GM12801 (cell line): Measurements from ENCODE around the gene NKX6-2.

Source experiments
- CTCF ChIP-seq: IDR thresholded peaks from one replicate; pipeline ENCODE4 v1.5.1; 2011; ENCODE audit warnings: control low read depth; ENCODE audit not compliant: insufficient read length; ENCODE audit errors: extremely low read depth

Gene NKX6-2

GRCh38 chr10:132815168-132815857 is 29.4 kb upstream of the NKX6-2 start:
- TF ChIP-seq CTCF, result no peak

GRCh38 chr10:132814469-132814856 is 28.5 kb upstream of the NKX6-2 start:
- TF ChIP-seq CTCF, result no peak

DNA sequence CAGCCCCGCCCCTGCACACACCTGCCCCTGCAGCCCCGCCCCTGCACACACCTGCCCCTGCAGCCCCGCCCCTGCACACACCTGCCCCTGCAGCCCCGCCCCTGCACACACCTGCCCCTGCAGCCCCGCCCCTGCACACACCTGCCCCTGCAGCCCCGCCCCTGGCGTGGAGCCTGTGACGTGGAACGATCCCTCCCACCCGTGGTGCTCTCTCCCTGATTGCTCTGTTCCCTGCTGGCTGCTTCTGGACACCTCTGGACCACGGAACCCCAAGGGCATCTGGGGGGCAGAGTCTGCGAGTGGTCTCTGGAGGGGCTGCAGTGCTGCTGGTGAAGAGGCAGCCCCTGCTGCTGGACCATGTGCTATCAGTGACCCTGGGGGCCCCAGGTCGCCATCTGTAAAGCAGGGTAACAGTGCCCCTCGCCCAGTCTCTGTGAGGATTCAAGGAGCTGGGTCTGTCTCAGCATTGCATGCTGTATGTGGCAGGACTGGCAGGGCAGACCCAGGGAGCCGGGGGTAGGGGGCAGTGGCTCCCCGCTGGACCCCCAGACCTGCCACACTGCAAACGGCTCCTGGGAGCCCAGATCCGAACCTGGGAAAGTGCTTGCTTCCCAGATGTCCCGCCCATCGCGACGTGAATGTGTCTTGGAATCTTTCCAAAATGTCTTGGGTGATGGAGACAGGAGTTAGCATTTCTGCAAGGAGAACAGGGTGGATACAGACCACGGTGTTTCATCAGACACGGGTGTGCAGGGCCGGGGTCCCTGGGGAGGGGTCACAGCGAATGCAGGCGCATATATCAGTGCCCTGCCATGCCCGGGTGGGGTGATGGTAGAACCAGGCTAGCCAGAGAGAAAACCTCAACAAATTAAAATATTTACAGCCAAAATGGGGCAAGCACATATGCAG is 27.9 kb upstream of the NKX6-2 start:
- TF ChIP-seq CTCF, result no peak

DNA sequence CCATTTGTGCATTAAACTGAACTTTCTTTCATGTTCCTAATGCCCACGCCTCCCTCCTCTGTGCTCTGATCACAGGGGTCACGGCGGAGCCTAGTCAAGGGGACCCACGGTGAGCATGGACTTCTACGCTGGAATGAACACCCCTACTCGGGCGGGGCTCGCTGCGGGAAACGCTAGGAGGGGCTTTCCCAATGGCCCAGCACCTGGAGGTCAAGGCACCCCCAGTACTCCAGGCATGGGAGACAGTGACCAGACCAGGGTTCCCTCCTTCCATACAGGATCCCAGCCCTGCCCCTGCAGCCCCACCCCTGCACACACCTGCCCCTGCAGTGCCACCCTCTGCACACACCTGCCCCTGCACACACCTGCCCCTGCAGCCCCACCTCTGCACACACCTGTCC is 27.1 kb upstream of the NKX6-2 start:
- no peak for TF ChIP-seq CTCF

- TF ChIP-seq CTCF, result no peak
Measured at GRCh38 chr10:132812520-132812919, 26.6 kb upstream of the NKX6-2 start.

- no peak for TF ChIP-seq CTCF
Measured at GRCh38 chr10:132811891-132812481, 26.0 kb upstream of the NKX6-2 start.

GRCh38 chr10:132810807-132811700 is 25.1 kb upstream of the NKX6-2 start:
- no peak for TF ChIP-seq CTCF
